ENCODE measurements around the gene TRPV2. TPM values are rescaled to one million over a fixed set of nuclear protein-coding genes. Genes with fewer than 3 reads are reported as not detected.

The TRPV2 gene
- total RNA-seq, 1 donor from 2014 or later = 2.1 TPM

DNA sequence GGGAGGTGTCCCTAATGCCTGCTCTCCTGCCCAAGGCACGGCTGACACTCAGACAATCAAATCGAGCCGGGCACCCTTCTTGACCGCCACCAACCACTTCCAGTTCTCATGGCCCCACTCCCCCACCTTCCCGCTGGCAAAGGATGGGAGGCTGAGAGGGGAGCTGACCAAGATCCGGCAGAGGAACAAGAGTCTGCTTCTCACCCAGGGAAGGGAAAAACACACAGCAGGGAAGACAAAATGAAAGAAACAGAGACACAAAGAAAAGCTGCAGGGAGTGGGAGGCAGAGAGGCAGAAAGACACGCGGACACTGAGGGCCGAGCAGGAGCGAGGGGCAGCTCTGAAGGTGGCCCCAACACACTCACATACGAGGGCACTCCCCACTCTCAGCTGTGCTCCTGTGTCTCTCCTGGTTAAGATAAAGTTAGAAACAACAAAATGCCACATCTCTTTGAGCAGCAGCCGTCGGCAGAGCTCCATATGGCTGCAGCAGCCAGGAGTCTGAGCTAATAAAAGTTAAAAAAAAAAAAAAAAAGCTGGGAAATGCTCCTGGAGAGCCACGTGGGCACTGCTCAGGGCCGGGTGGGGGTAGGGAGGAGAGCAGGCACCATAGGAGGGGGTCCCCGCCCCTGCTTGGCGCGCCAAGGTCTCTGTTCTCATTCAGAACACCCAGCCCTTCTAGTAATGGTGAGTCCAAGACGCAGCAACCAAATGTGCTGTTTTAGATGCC is 69.2 kb downstream of the TRPV2 start:
- Mint-ChIP-seq H3K4me3 (peak overlapping the region; percentile 6), H3K27me3 (ENCODE audit: low read depth) (peaks cover 4% of the 10 kb centered on the region), H3K27ac (peak overlapping the region; percentile 63), H3K36me3 (no peaks in the 10 kb centered on the region), H3K4me1 (peaks cover 37% of the 10 kb centered on the region), H3K9me3 (no peaks in the 10 kb centered on the region)
- no peak for DNase-seq (ENCODE audit: low spot score in 2 of 2, unreplicated experiment in 2 of 2)
- TF ChIP-seq, protein P1, sequence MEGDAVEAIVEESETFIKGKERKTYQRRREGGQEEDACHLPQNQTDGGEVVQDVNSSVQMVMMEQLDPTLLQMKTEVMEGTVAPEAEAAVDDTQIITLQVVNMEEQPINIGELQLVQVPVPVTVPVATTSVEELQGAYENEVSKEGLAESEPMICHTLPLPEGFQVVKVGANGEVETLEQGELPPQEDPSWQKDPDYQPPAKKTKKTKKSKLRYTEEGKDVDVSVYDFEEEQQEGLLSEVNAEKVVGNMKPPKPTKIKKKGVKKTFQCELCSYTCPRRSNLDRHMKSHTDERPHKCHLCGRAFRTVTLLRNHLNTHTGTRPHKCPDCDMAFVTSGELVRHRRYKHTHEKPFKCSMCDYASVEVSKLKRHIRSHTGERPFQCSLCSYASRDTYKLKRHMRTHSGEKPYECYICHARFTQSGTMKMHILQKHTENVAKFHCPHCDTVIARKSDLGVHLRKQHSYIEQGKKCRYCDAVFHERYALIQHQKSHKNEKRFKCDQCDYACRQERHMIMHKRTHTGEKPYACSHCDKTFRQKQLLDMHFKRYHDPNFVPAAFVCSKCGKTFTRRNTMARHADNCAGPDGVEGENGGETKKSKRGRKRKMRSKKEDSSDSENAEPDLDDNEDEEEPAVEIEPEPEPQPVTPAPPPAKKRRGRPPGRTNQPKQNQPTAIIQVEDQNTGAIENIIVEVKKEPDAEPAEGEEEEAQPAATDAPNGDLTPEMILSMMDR (IDR thresholded peaks at IDR 0.05; ENCODE audit: unreplicated experiment) = no peak

Other genes starting within 250 kb of the TRPV2 start
- 130 to 142 TPM (median 135 TPM) in 3 replicates for gene NCOR1, start 200.0 kb upstream of the TRPV2 start, total RNA-seq
- 62.4 to 69.4 TPM (median 64.2 TPM) in 3 replicates for gene PIGL, start 198.4 kb upstream of the TRPV2 start, total RNA-seq
- 98.7 to 107 TPM (median 102 TPM) in 3 replicates for gene CENPV, start 62.1 kb upstream of the TRPV2 start, total RNA-seq
- 1,270 to 1,309 TPM (median 1,304 TPM) in 3 replicates for gene UBB, start 34.5 kb upstream of the TRPV2 start, total RNA-seq
- gene LRRC75A, start 76.6 kb downstream of the TRPV2 start, total RNA-seq = 4.0 to 4.5 TPM (median 4.3 TPM) in 3 replicates
- 11.5 to 13.9 TPM (median 13.3 TPM) in 3 replicates for gene ZNF287, start 153.6 kb downstream of the TRPV2 start, total RNA-seq
- gene ZNF624, start 238.3 kb downstream of the TRPV2 start, total RNA-seq = 11.3 to 11.7 TPM (median 11.7 TPM) in 3 replicates